SK-N-SH treated with all-trans-retinoic acid at 6 μM for 48 hours (cell line): Measurements from ENCODE around the gene ZNF217.

Experiments used
- ARNTL ChIP-seq: fragments of 450-650 bp; formaldehyde crosslinking; IDR thresholded peaks from 2 replicates; pipeline ENCODE4 v1.5.0; 2020; ENCODE audit warnings: low read depth, mild to moderate bottlenecking, moderate library complexity, borderline replicate concordance
- ESRRG ChIP-seq: fragments of 250-450 bp; sonication (Bioruptor Pico); IDR thresholded peaks from 2 replicates; pipeline ENCODE4 v1.6.1; 2021; ENCODE audit warnings: mild to moderate bottlenecking
- OSR1 ChIP-seq: fragments of 250-450 bp; sonication (Bioruptor Pico); IDR thresholded peaks from 2 replicates; pipeline ENCODE4 v1.8.0; 2022; ENCODE audit warnings: moderate library complexity, mild to moderate bottlenecking, inconsistent platforms
- POU6F1 ChIP-seq: fragments of 250-450 bp; sonication (Bioruptor Pico); IDR thresholded peaks from 2 replicates; pipeline ENCODE4 v1.8.0; 2021; ENCODE audit warnings: low read depth, mild to moderate bottlenecking, moderate library complexity, borderline replicate concordance
- SNAI2 ChIP-seq: fragments of 250-450 bp; sonication (Bioruptor Pico); IDR thresholded peaks from 2 replicates; pipeline ENCODE4 v1.5.0; 2020; ENCODE audit warnings: mild to moderate bottlenecking, moderate library complexity
- TOX ChIP-seq: fragments of 250-450 bp; sonication (Bioruptor Pico); IDR thresholded peaks from 2 replicates; pipeline ENCODE4 v1.8.0; 2021; ENCODE audit warnings: mild to moderate bottlenecking, moderate library complexity, borderline replicate concordance
- TSHZ2 ChIP-seq: fragments of 250-450 bp; sonication (Bioruptor Pico); IDR thresholded peaks from 2 replicates; pipeline ENCODE4 v1.5.0; 2020; ENCODE audit warnings: mild to moderate bottlenecking, moderate library complexity
- ZC3H10 ChIP-seq: fragments of 250-450 bp; sonication (Bioruptor Pico); IDR thresholded peaks from 2 replicates; pipeline ENCODE4 v1.5.1; 2021; ENCODE audit warnings: mild to moderate bottlenecking, moderate library complexity

GRCh38 chr20:53569606-53570307 lies 23.9 kb downstream of the ZNF217 start:
- TF ChIP-seq POU6F1: no peak
- no peak for TF ChIP-seq ZC3H10 (CRISPR knock-in tag)
- no peak for TF ChIP-seq TSHZ2
- TF ChIP-seq ARNTL (CRISPR knock-in tag): no peak
- TF ChIP-seq ESRRG: no peak
- no peak for TF ChIP-seq TOX
- TF ChIP-seq SNAI2 (CRISPR knock-in tag): no peak
- TF ChIP-seq OSR1: no peak
